ENCODE results near the gene SCUBE3.

Gene SCUBE3

GRCh38 chr6:35251949-35252348 lies 38.2 kb downstream of the SCUBE3 start:
- H3K27me3 Mint-ChIP-seq: no peaks in the 10 kb centered on the region
- no peak overlapping the region for H3K27ac Mint-ChIP-seq
- H3K4me1 Mint-ChIP-seq: peaks cover 14% of the 10 kb centered on the region
- DNase-seq: no peak
- H3K4me3 Mint-ChIP-seq: no peak overlapping the region
- ATAC-seq: no peak
- H3K36me3 Mint-ChIP-seq (ENCODE audit: low read depth): no peaks in the 10 kb centered on the region
- H3K9me3 Mint-ChIP-seq: no peaks in the 10 kb centered on the region

DNA sequence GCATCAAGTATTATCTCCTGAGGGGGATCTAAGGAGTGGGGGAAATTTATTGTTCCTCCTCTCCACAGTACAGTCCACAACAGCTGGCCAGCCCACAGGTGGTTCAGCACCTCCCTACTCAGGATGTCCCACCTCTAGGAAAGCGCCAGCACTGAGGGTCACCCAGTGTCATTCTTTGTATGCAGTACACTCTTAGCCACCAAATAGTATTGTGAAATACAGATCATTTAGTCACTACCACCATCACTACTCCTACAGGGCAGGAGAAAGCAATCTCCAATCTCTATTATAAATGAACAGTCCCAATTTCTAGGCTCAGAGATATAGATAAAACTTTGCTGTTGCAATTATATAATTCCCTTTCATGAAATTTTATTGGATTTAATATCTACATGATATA lies 39.5 kb downstream of the SCUBE3 start:
- no peaks in the 10 kb centered on the region for H3K9me3 Mint-ChIP-seq
- H3K27me3 Mint-ChIP-seq: no peaks in the 10 kb centered on the region
- no peak for DNase-seq
- no peaks in the 10 kb centered on the region for H3K36me3 Mint-ChIP-seq (ENCODE audit: low read depth)
- H3K27ac Mint-ChIP-seq: no peak overlapping the region
- H3K4me1 Mint-ChIP-seq: peaks cover 10% of the 10 kb centered on the region
- no peak overlapping the region for H3K4me3 Mint-ChIP-seq
- no peak for ATAC-seq

DNA sequence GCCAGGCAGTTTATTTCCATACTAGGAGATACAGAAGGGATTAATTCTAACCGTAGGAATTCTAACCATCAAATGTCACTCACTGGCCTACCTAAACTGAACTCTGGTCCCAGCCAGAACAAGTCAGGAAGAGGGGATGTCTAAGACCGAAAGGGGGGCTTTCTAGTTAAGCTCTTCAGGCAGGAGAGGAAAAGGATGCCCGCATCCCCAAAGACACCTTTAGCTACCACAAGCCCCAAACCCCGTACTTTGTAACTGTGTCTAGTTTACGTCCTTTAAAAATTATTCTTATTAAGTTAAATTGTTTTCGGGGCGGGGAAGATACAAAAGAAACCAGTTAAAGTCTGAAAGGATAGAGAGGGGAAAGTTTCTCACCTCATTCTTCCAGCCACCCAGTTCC lies 44.6 kb downstream of the SCUBE3 start:
- no peak overlapping the region for H3K27ac Mint-ChIP-seq
- H3K4me1 Mint-ChIP-seq: peaks cover 36% of the 10 kb centered on the region
- peak overlapping the region; percentile 94 for H3K4me3 Mint-ChIP-seq
- no peaks in the 10 kb centered on the region for H3K36me3 Mint-ChIP-seq (ENCODE audit: low read depth)
- DNase-seq: no peak
- no peak for ATAC-seq
- H3K27me3 Mint-ChIP-seq: no peaks in the 10 kb centered on the region
- no peaks in the 10 kb centered on the region for H3K9me3 Mint-ChIP-seq

GRCh38 chr6:35258858-35259193 lies 45.1 kb downstream of the SCUBE3 start:
- H3K4me1 Mint-ChIP-seq: peaks cover 39% of the 10 kb centered on the region
- no peak for DNase-seq
- ATAC-seq: peak; percentile 30
- H3K36me3 Mint-ChIP-seq (ENCODE audit: low read depth): no peaks in the 10 kb centered on the region
- H3K4me3 Mint-ChIP-seq: peak overlapping the region; percentile 94
- no peaks in the 10 kb centered on the region for H3K9me3 Mint-ChIP-seq
- H3K27me3 Mint-ChIP-seq: no peaks in the 10 kb centered on the region
- peak overlapping the region; percentile 91 for H3K27ac Mint-ChIP-seq

DNA sequence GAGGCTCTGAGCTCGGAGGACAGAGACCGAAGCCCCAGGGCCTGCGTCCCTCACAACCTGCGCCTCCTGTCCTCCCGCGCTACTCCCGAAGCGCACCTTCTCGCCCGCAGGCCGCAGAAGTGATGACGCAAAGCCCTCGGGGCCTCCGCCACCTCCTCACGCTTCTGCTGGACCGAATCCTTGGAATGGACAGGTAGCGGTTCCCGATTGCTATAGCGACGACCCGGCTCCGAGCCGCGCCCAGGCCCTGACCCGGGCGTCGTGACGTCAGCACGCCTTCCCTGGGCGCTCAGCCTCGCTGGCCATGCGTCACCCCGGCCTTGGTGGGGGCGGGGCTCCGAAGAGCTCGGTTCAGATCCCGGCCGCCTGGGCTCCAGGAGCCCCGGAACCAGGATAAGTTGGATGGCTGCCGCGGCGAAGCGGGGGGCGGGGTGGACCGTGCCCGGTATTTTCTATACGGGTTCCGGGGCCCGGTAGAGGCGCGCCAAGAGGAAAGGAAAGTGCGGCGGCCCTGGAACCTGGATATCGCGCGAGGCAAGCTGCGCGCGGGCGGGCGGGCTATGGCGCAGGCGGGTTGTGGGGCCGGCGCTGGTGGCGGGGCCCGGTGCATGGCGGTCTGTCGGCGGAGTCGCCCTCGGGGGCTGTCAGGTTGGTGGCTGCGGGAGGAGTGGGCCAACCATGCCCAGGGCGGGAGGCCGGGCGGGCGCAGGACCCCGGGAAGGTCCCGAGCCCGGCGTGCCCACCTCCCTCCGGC lies 45.6 kb downstream of the SCUBE3 start, which contains the start of gene ZNF76:
ZNF76 (plus strand) TSS at position 542 of the 754 bp plus-strand sequence. CDS start 21,417 bp downstream, outside the sequence.
- DNase-seq (peak; percentile 94), ATAC-seq (peak; percentile 92)
- Mint-ChIP-seq H3K27me3 (no peaks in the 10 kb centered on the region), H3K9me3 (no peaks in the 10 kb centered on the region), H3K4me3 (peak within 1 kb of the TSS; percentile 94), H3K36me3 (ENCODE audit: low read depth) (no peaks in the 10 kb centered on the region), H3K4me1 (peaks cover 44% of the 10 kb centered on the region), H3K27ac (peak within 1 kb of the TSS; percentile 91)

- Mint-ChIP-seq H3K4me3 (peak overlapping the region; percentile 94), H3K36me3 (ENCODE audit: low read depth) (no peaks in the 10 kb centered on the region), H3K4me1 (peaks cover 49% of the 10 kb centered on the region), H3K9me3 (no peaks in the 10 kb centered on the region), H3K27me3 (no peaks in the 10 kb centered on the region), H3K27ac (peak overlapping the region; percentile 88)
- DNase-seq: peak; percentile 78
- peak; percentile 62 for ATAC-seq
Measured at GRCh38 chr6:35259948-35260590, 46.3 kb downstream of the SCUBE3 start.

GRCh38 chr6:35260591-35261570 lies 47.1 kb downstream of the SCUBE3 start:
- H3K27ac Mint-ChIP-seq: peak overlapping the region; percentile 88
- no peak for ATAC-seq
- peak overlapping the region; percentile 94 for H3K4me3 Mint-ChIP-seq
- H3K36me3 Mint-ChIP-seq (ENCODE audit: low read depth): no peaks in the 10 kb centered on the region
- H3K9me3 Mint-ChIP-seq: no peaks in the 10 kb centered on the region
- no peaks in the 10 kb centered on the region for H3K27me3 Mint-ChIP-seq
- no peak for DNase-seq
- H3K4me1 Mint-ChIP-seq: peaks cover 54% of the 10 kb centered on the region

DNA sequence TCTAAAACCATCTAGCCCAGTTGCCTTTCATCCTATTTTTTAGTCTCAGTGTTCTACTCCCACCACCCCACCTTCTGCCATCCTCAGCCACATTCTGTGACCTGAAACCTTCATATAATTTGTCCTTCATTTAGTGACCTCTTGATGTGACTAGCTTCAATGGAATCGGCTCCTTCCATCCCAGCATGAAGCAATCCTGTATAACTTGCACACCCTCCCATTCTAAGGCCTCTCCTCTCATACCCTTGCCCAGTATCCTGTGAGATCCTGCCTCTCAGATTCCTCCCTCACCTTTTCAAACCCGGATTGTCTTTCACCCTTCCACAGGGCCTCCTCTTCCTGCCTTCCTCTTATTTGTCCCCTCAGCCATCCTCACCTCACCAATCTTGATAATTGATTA lies 48.8 kb downstream of the SCUBE3 start:
- peaks cover 55% of the 10 kb centered on the region for H3K4me1 Mint-ChIP-seq
- peaks cover 2% of the 10 kb centered on the region for H3K36me3 Mint-ChIP-seq (ENCODE audit: low read depth)
- H3K9me3 Mint-ChIP-seq: no peaks in the 10 kb centered on the region
- H3K27me3 Mint-ChIP-seq: no peaks in the 10 kb centered on the region
- H3K27ac Mint-ChIP-seq: peak overlapping the region; percentile 2
- no peak for DNase-seq
- no peak overlapping the region for H3K4me3 Mint-ChIP-seq
- ATAC-seq: no peak

DNA sequence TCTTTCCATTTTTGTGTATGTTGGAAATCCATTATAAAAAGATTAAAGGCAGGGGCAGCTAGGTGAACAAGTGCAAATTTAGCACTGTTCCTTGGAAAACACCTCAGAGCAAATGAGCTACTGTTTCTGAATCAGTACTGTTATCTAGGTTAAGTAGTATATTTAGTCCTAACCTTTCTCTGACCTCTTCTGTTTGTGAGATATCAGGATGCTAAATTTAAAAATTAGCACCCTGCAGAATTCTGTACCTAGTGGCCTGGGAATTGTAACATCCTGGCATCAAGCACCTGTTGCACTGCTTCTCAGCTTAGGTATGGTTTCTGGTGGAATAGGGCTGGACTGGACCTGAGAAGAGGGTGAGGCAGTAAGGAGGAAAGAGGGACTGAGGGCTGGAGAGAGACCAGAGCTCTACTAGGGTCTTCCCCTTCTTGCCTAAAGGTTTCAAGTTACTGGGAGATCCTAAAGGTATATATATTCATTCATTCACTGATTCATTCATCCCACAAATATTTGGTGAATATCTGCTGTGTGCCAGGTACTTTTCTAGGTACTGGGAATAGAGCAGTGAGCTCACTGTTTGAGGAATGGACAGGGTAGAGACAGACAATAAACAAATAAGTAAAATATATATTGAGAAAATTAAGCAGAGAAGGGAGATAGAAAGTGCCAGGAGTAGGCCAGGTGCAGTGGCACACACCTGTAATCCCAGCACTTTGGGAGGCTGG lies 51.0 kb downstream of the SCUBE3 start:
- Mint-ChIP-seq H3K9me3 (no peaks in the 10 kb centered on the region), H3K4me1 (peaks cover 50% of the 10 kb centered on the region), H3K27me3 (no peaks in the 10 kb centered on the region), H3K27ac (no peak overlapping the region), H3K36me3 (ENCODE audit: low read depth) (peaks cover 2% of the 10 kb centered on the region), H3K4me3 (no peak overlapping the region)
- ATAC-seq (no peak), DNase-seq (no peak)

- DNase-seq (no peak), ATAC-seq (no peak)
- H3K27ac Mint-ChIP-seq: no peak overlapping the region
- H3K4me1 Mint-ChIP-seq: peaks cover 45% of the 10 kb centered on the region
- H3K36me3 Mint-ChIP-seq (ENCODE audit: low read depth): peaks cover 6% of the 10 kb centered on the region
- H3K27me3 Mint-ChIP-seq: no peaks in the 10 kb centered on the region
- no peaks in the 10 kb centered on the region for H3K9me3 Mint-ChIP-seq
- no peak overlapping the region for H3K4me3 Mint-ChIP-seq
Measured at GRCh38 chr6:35265523-35265922, 51.8 kb downstream of the SCUBE3 start.

DNA sequence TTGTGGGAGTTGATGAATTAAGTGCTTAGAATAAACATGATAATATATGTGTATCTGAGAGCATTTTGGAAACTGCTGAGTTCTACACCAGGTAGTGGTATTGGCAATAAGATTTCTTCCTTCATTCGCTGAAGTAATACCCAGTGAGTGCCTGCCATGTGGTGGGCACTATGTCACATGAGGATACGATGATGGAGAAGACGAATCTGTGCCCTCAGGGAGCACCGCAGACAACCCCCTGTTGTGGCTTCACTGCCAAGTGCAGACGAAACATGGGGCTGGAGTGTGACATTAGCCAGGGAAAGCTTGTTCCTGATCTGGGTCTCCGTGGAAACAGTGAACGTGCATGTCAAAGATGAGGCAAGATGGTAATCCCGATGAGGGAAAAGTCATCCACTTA lies 53.7 kb downstream of the SCUBE3 start:
- Mint-ChIP-seq H3K4me3 (no peak overlapping the region), H3K4me1 (peaks cover 31% of the 10 kb centered on the region), H3K9me3 (no peaks in the 10 kb centered on the region), H3K27me3 (no peaks in the 10 kb centered on the region), H3K27ac (no peak overlapping the region), H3K36me3 (ENCODE audit: low read depth) (peaks cover 6% of the 10 kb centered on the region)
- DNase-seq: no peak
- no peak for ATAC-seq

- Mint-ChIP-seq H3K27me3 (no peaks in the 10 kb centered on the region), H3K9me3 (no peaks in the 10 kb centered on the region), H3K4me1 (peaks cover 27% of the 10 kb centered on the region), H3K27ac (no peak overlapping the region), H3K36me3 (ENCODE audit: low read depth) (peaks cover 6% of the 10 kb centered on the region), H3K4me3 (no peak overlapping the region)
- ATAC-seq (no peak), DNase-seq (no peak)
Measured at GRCh38 chr6:35267897-35268296, 54.1 kb downstream of the SCUBE3 start.

GRCh38 chr6:35272005-35272404 lies 58.2 kb downstream of the SCUBE3 start:
- DNase-seq (no peak), ATAC-seq (no peak)
- H3K36me3 Mint-ChIP-seq (ENCODE audit: low read depth): peaks cover 6% of the 10 kb centered on the region
- H3K4me3 Mint-ChIP-seq: no peak overlapping the region
- H3K9me3 Mint-ChIP-seq: no peaks in the 10 kb centered on the region
- H3K27ac Mint-ChIP-seq: no peak overlapping the region
- H3K27me3 Mint-ChIP-seq: no peaks in the 10 kb centered on the region
- peaks cover 4% of the 10 kb centered on the region for H3K4me1 Mint-ChIP-seq

All from activated naive CD8-positive, alpha-beta T cell treated with anti-CD3 and anti-CD28 coated beads, Interleukin-2, amount 50 U/mL, for 24 hours (primary cell).